Erythroblast (primary cell): ENCODE results near the gene PMM2.

Experiments
- DNase-seq, 2 experiments: peaks; one replicate each; lab custom pipeline; 2025; lab: John Stamatoyannopoulos, UW
- GATA1 ChIP-seq: IDR thresholded peaks from 2 replicates; pipeline ENCODE4 v1.6.1; 2011; ENCODE audit warnings: low read depth, mild to moderate bottlenecking, control low read depth, low read length, moderate library complexity
- POLR2A ChIP-seq: IDR thresholded peaks from 2 replicates; pipeline ENCODE4 v1.6.1; 2011; ENCODE audit warnings: mild to moderate bottlenecking, low read length

PMM2 gene

GRCh38 chr16:8880839-8881510 is 83.3 kb downstream of the PMM2 start:
- TF ChIP-seq POLR2A (no peak), GATA1 (no peak)
- no peak for DNase-seq

- no peak for DNase-seq
- TF ChIP-seq POLR2A: no peak
- no peak for TF ChIP-seq GATA1
Observed at GRCh38 chr16:8882041-8882617, 84.5 kb downstream of the PMM2 start, which contains the start of gene LITAFD. Gene LITAFD (plus strand): TSS chr16:8882351. CDS start chr16:8884356, 2,005 bp downstream.

GRCh38 chr16:8882725-8883377 is 85.2 kb downstream of the PMM2 start:
- TF ChIP-seq POLR2A (no peak), GATA1 (no peak)
- DNase-seq: no peak

- DNase-seq: peak; percentile 19 to 20
- TF ChIP-seq POLR2A: no peak
- TF ChIP-seq GATA1: no peak
Observed at GRCh38 chr16:8885674-8886592, 88.3 kb downstream of the PMM2 start.

GRCh38 chr16:8886593-8887430 is 89.2 kb downstream of the PMM2 start:
- TF ChIP-seq POLR2A (no peak), GATA1 (no peak)
- no peak for DNase-seq

- DNase-seq: no peak
- TF ChIP-seq POLR2A: no peak
- TF ChIP-seq GATA1: no peak
Observed at GRCh38 chr16:8887431-8887765, 89.8 kb downstream of the PMM2 start.

GRCh38 chr16:8887952-8888560 is 90.4 kb downstream of the PMM2 start:
- peak; percentile 11 to 21 for DNase-seq
- no peak for TF ChIP-seq GATA1

GRCh38 chr16:8888951-8889892 is 91.6 kb downstream of the PMM2 start:
- no peak for DNase-seq

GRCh38 chr16:8889893-8890548 is 92.4 kb downstream of the PMM2 start:
- TF ChIP-seq POLR2A (no peak), GATA1 (no peak)

More at GRCh38 chr16:8888951-8889892, 91.6 kb downstream of the PMM2 start:
- no peak for TF ChIP-seq GATA1
- TF ChIP-seq POLR2A: no peak

GRCh38 chr16:8890549-8890921 is 92.9 kb downstream of the PMM2 start:
- no peak for TF ChIP-seq POLR2A
- no peak for TF ChIP-seq GATA1
- DNase-seq: peak; percentile 15 to 20

More at GRCh38 chr16:8889893-8890548, 92.4 kb downstream of the PMM2 start:
- no peak for DNase-seq

GRCh38 chr16:8892101-8892575 is 94.5 kb downstream of the PMM2 start:
- DNase-seq: no peak
- no peak for TF ChIP-seq GATA1
